Measurements from ENCODE around the gene CRLF3.
"Not testable (repeated sequence)": the region's sequence is repeated elsewhere in the genome, so short reads cannot be mapped to it uniquely, and the experiment has no call there.

Gene CRLF3, protein sequence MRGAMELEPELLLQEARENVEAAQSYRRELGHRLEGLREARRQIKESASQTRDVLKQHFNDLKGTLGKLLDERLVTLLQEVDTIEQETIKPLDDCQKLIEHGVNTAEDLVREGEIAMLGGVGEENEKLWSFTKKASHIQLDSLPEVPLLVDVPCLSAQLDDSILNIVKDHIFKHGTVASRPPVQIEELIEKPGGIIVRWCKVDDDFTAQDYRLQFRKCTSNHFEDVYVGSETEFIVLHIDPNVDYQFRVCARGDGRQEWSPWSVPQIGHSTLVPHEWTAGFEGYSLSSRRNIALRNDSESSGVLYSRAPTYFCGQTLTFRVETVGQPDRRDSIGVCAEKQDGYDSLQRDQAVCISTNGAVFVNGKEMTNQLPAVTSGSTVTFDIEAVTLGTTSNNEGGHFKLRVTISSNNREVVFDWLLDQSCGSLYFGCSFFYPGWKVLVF
- 121 to 195 (median 122) reads per million in 3 experiments for total RNA-seq

DNA sequence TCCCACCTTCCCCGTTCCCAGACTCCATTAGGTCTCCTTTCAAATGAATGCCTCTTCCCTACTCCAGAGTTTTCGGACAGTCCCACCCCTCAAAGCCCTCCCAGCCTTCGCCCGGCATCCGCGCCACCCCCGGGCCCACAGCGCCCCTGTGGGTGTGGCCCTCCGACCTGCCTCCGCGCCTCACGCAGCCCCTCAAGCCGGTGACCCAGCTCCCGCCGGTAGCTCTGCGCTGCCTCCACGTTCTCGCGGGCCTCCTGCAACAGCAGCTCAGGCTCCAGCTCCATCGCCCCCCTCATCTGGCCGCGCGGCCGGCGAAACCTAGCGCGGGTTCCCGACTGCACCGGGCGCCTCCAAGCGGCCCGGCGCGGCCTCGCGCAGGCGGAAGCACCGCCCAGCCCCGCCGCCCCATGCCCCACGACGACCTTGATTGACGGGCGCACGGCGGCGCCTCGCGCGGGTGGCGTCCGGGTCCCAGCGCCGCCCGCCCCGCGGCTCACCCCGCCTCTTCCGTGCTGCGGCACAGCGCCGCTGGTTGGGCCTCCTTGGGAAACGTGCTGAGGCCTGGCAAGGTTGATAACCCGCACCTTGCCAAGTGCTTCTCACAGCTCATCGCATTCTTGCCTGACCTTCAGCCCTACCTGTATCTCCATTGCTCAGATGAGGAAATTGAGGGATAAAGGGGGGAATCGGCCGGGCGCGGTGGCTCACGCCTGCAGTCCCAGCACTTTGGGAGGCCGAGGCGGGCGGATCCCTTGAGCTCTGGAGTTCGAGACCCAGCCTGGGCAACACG lies at the start of gene CRLF3:
CRLF3 (minus strand) TSS at position 337 of the 790 bp plus-strand sequence; CDS start at position 296, 41 bp downstream.
- DNase-seq = peak; percentile 92

GRCh38 chr17:30869005-30869404 lies 44.5 kb upstream of the CRLF3 start:
- no peak for DNase-seq

GRCh38 chr17:30864636-30865035 lies 40.1 kb upstream of the CRLF3 start:
- no peak for DNase-seq

DNA sequence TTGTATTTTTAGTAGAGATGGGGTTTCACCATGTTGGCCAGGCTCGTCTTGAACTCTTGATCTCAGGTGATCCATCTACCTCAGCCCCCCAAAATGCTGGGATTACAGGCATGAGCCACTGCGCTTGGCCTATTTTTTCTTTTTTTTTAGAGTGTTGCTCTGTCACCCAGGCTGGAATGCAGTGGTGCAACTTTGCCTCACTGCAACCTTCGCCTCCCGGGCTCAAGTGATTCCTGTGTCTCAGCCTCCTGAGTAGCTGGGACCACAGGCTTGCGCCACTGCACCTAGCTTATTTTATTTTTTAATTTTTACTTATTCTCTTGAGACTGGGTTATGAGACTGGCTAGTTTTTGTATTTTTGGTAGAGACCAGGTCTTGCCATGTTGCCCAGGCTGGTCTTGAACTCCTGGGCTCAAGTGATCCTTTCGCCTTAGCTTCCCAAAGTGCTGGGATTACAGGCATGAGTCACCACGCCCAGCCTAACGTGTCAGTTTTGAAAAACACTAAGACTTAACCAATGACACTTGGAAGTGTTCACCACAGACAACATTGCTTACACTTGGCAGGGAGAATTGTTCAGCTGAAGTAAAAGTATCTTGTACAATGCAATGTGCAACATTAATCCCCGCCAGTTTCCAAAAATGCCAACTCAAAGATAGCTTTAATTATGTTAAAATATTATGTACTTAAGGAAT lies 34.2 kb upstream of the CRLF3 start:
- DNase-seq = no peak

DNA sequence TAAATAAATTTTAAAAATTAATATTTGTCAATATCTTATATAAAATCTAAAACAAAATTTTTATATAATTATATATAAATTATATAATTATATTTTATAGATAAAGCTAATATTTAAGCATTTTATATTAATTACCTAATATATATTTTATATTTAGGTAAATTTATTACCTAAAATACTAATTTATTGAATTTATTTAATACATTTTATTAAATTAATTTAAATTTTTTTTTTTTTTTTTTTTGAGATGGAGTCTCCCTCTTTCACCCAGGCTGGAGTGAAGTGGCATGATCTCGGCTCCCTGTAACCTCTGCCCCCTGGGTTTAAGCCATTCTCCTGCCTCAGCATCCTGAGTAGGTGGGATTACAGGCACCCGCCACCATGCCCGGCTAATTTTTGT lies 29.7 kb upstream of the CRLF3 start:
- no peak for DNase-seq

DNA sequence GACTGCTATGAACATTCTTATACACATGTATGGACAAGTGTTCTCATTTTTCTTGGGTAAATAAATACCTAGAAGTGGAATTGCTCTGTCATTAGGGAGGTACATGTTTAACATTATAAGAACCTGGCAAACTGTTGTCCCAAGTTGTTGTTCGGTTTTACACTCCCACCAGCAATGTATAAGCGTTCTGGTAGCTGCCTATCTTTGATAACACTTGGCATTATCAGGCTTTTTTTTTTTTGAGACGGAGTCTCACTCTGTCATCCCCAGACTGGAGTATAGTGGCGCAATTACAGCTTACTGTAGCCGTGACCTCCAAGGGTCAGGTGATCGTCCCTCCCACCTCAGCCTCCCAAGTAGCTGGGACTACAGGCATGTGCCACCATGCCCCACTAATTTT lies 23.5 kb upstream of the CRLF3 start:
- DNase-seq = no peak

DNA sequence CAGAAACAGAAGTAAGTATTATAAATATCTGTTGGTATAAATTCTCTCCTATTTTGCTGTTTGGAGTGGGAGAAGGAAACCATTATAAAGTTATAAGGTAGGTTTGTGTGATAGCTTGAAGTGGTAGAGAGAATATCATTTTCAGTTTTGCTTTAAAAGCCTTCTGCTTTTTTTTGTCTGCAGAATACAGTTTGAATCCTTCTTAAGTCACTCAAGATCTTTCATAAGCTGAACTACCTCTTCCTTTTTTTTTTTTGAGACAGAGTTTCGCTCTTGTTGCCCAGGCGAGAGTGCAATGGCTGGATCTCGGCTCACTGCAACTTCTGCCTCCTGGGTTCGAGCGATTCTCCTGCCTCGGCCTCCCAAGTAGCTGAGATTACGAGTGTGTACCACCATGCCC lies 16.3 kb upstream of the CRLF3 start:
- DNase-seq = no peak

DNA sequence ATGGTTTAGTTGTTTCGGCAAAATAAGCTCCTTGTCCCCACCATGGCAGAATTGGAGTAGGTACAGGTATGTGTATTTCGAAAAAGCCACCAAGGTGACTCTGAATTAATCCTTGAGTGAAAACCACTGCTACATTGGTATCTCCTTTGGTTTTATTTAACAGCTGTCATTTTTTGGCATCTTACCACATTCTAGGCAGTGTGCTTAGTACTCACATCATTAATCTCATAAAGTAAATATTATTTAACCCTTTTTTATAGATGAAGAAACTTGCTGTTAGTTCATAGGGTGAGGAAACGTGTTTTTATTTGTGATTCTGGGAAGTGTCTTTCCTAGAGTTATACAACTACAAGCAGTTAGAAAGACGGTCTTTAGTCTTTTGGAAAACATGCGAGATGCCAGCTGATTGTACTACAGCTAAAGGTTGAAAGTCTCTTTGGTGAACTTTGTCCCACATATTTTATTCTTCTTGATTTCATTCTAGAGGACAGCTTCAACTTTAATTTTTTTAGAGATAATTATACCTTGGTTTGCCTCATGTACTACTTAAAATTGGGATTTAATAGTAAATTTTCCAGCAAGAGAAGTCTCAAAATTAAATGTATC lies 13.8 kb upstream of the CRLF3 start:
- DNase-seq = no peak

DNA sequence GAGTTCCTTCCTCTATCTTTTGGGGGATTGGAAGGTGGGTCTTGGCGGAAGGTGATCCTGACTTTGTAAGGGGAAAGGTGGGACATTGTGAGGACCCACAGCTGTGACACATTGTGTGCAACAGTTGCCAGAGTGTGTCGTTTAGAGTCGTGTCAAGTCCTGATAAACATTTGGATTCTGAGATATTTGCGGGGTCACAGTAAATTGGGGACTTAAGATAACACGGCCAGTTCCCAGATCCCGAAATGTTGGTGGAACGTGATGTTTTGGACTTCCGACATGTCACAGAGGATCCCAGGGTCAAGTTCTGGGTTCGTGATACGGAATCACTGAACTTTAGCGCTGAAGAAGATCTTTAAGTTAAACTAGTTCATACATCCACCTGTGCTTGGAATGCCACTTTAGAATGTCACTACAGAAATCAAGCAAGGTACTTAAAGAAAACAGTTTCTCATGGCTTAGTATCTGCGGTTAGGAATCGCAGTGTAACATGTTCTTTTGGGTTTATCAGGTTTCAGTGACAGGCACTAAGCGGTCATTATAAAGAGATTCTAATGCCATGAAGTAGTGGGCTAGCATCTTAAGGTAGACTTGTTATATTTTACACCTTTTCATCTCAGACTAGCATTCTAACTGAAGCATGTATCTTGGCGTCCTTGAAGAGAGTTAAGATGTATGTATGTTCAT lies 8.1 kb upstream of the CRLF3 start:
- no peak for DNase-seq

GRCh38 chr17:30831663-30832437 lies 7.4 kb upstream of the CRLF3 start, which contains the start of gene ATAD5:
Gene ATAD5, plus strand, starts transcription at chr17:30831966. Its CDS starts 382 bp downstream, at chr17:30832348.
- peak; percentile 85 for DNase-seq

- no peak for DNase-seq
Measured at GRCh38 chr17:30831257-30831656, 6.8 kb upstream of the CRLF3 start.

DNA sequence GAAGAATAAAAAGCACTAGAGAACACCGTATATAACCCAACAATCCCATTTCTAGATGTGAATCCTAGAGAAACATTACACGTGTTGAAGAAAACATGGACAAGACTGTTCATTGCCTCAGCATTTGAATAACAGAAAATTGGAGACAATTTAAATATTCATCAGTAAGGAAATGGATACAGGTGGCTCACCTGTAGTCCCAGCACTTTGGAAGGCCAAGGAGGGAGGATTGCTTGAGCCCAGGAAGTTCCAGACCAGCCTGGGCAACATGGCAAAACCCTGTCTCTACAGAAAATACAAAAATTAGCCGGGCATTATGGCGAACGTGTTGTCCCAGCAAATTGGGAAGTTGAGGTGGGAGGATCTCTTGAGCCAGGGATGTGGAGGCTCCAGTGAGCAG lies 4.5 kb upstream of the CRLF3 start:
- DNase-seq = no peak

DNA sequence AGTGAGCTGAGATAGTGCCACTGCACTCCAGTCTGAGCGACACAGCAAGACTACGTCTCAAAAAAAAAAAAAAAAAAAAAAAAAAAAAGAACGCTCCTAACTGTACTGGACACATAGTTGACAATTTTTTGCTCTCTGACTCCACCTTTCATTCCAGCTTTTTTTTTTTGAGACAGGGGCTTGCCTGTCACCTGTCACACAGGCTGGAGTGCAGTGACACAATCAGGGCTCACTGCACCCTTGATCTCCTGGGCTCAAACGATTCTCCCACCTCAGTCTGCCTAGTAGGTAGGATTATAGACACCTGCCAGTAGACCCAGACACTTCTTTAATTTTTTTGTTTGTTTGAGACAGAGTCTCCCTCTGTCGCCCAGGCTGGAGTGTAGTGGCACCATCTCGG lies 2.6 kb upstream of the CRLF3 start:
- no peak for DNase-seq

DNA sequence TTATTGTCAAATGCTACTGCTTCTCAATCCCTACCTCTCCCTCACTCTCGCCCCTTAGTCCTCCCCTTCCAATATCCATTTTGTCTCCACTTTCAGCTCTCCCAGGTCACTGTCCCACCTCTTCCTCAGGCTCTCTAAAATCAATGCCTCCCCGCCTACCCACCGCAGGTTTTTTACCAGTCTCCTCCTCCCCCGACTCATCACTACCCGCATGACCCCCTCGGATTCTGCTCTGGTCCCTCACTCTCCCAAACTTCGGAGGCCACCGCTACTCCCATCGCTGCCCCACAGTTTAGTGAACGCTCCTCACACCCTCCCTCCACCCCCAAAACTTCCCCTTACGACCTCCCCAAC lies 513 bp downstream of the CRLF3 start:
- DNase-seq = peak; percentile 19

DNA sequence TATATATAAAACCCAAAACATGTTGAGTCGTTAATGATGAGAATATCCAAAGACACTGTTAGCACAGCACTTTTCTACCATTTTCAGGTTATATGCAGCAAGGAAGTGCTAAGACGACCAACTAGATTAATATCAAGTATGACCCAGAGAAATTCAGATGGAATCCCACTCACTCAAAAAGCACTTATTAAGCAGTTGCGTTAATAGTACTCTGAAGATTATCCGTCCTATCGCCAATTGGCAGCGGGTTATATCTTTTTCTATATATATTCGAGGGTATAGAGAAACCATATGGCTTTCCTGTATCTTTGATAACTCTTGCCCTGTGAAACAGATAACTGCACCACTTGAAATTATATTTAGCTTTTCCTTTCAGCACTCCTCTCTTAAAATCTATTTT lies 1.1 kb downstream of the CRLF3 start:
- no peak for DNase-seq

GRCh38 chr17:30822919-30823318 lies 1.6 kb downstream of the CRLF3 start:
- peak; percentile 23 for DNase-seq

DNA sequence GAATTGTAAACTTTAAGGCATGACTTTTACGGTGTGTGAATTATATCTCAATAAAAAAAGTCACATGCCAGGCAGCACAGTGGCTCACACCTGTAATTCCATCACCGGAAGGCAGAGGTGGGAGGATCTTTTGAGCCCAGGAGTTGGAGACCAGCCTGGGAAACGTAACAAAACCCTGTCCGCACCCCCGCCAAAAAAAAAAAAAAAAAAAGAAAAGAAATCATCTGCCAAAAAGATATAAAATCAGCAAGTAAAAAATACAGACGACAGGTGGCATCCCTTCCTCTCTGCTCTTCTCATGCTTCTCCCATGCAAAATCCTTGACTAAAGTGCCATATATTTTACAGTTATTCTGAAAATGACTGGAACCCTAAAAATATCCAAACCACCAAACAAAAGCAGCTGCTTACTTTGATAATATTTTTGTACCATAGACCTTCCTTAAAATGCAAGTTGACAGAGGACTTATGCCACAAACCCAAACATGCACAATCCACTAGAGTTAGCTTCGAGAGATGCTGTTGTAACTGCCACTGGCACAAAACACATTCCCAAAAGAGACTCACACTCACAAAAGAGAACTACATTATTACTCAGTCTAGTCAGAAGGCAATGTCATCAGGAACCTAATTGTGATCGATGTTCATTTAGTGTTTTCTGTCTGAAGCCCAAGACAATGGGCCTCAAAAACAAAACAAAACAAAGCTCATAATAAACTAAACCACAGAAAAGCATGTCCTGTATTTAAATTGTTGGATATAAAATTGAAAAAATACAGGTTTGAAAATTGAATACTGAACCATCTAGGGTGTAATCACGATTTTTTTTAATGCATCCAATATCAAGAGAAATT lies 2.4 kb downstream of the CRLF3 start:
- peak; percentile 9 for DNase-seq

- no peak for DNase-seq
Measured at GRCh38 chr17:30819971-30820705, 4.4 kb downstream of the CRLF3 start.

DNA sequence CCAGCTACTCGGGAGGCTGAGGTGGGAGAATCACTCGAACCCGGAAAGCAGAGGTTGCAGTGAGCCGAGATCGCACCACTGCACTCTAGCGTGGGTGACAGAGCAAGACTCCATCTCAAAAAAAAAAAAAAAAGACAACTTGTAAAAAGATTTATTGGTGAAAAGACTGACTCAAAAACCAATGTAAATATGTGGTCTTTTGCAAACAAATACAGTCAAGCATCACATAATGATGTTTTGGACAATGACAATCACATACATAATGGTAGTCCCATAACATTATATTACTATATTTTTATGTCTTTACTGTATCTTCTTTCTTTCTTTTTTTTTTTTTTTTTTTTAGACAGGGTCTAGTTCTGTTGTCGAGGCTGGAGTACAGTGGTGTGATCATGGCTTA lies 8.3 kb downstream of the CRLF3 start:
- no peak for DNase-seq

GRCh38 chr17:30814860-30815259 lies 9.6 kb downstream of the CRLF3 start:
- DNase-seq = not testable (repeated sequence)

All from central memory CD4-positive, alpha-beta T cell (primary cell).